ENCODE data around the gene CRIP2.

CRIP2 gene

GRCh38 chr14:105465209-105466031, 9.2 kb upstream of the CRIP2 start:
- no peak for DNase-seq

GRCh38 chr14:105466531-105467248, 7.9 kb upstream of the CRIP2 start:
- DNase-seq, result no peak

GRCh38 chr14:105467249-105467941, 7.2 kb upstream of the CRIP2 start:
- DNase-seq, result no peak

- DNase-seq, result no peak
These were observed 6.6 kb upstream of the CRIP2 start for GRCh38 chr14:105467942-105468471.

GRCh38 chr14:105468621-105469241, 5.9 kb upstream of the CRIP2 start:
- DNase-seq, result no peak

- no peak for DNase-seq
These were observed 4.9 kb upstream of the CRIP2 start for GRCh38 chr14:105469456-105470349.

GRCh38 chr14:105470350-105471296, 4.0 kb upstream of the CRIP2 start:
- no peak for DNase-seq

- no peak for DNase-seq
These were observed 3.3 kb upstream of the CRIP2 start for GRCh38 chr14:105471297-105471821.

- no peak for DNase-seq
These were observed 2.7 kb upstream of the CRIP2 start for GRCh38 chr14:105471823-105472485.

- no peak for DNase-seq
These were observed 2.1 kb upstream of the CRIP2 start for GRCh38 chr14:105472486-105472991.

GRCh38 chr14:105473033-105473676, 1.5 kb upstream of the CRIP2 start:
- DNase-seq, result no peak

- peak; percentile 79 for DNase-seq
These were observed 741 bp upstream of the CRIP2 start for GRCh38 chr14:105473677-105474482.

GRCh38 chr14:105475269-105476096, 862 bp downstream of the CRIP2 start:
- DNase-seq, result no peak

- no peak for DNase-seq
These were observed 1.6 kb downstream of the CRIP2 start for GRCh38 chr14:105476097-105476830.

- no peak for DNase-seq
These were observed 2.4 kb downstream of the CRIP2 start for GRCh38 chr14:105476831-105477659.

All from stimulated activated CD4-positive, alpha-beta T cell treated with anti-CD3 and anti-CD28 coated beads, Interleukin-15, amount 100 ng/mL, for 24 hours (primary cell).